MM.1S (cell line): Measurements from ENCODE around the gene C2CD2.

Source experiments
- DNase-seq: peaks from one replicate; pipeline ENCODE4 v3.0.0-alpha.2; 2015
- H2AFZ ChIP-seq: fragments of 300-600 bp; sonication (generic); 2 replicates; pipeline ENCODE4 v1.6.0; 2016; ENCODE audit warnings: antibody characterized with exemption, low read length
- H3F3A ChIP-seq: fragments of 300-600 bp; sonication (generic); 2 replicates; pipeline ENCODE4 v1.6.1; 2016; ENCODE audit warnings: mild to moderate bottlenecking, antibody characterized with exemption, low read length, moderate library complexity, mixed read lengths; ENCODE audit not compliant: insufficient read depth
- H3K27ac ChIP-seq: fragments of 300-600 bp; sonication (generic); 2 replicates; pipeline ENCODE4 v1.5.1; 2016; ENCODE audit warnings: mild to moderate bottlenecking, low read length
- H3K27me3 ChIP-seq: fragments of 300-600 bp; sonication (generic); replicated peaks from 2 replicates; pipeline ENCODE4 v1.6.0; 2016; ENCODE audit warnings: low read length; ENCODE audit not compliant: insufficient read depth
- H3K36me3 ChIP-seq: fragments of 300-600 bp; sonication (generic); replicated peaks from 2 replicates; pipeline ENCODE4 v1.6.1; 2016; ENCODE audit warnings: mild to moderate bottlenecking, low read length, mixed read lengths; ENCODE audit not compliant: insufficient read depth
- H3K4me1 ChIP-seq: fragments of 300-600 bp; sonication (generic); 2 replicates; pipeline ENCODE4 v1.6.1; 2016; ENCODE audit warnings: low read length, mixed read lengths
- H3K4me2 ChIP-seq: fragments of 300-600 bp; sonication (generic); 2 replicates; pipeline ENCODE4 v1.6.0; 2016; ENCODE audit warnings: low read depth, low read length
- H3K4me3 ChIP-seq: fragments of 300-600 bp; sonication (generic); 2 replicates; pipeline ENCODE4 v1.5.1; 2016; ENCODE audit warnings: low read length, mixed read lengths
- H3K79me2 ChIP-seq: fragments of 300-600 bp; sonication (generic); 2 replicates; pipeline ENCODE4 v1.6.1; 2016; ENCODE audit warnings: mixed run types, low read length, mixed read lengths
- H3K9ac ChIP-seq: fragments of 300-600 bp; sonication (generic); 2 replicates; pipeline ENCODE4 v1.6.1; 2016; ENCODE audit warnings: low read length, mixed read lengths
- H3K9me2 ChIP-seq: fragments of 300-600 bp; sonication (generic); replicated peaks from 2 replicates; pipeline ENCODE4 v1.6.1; 2016; ENCODE audit warnings: mild to moderate bottlenecking, low read length, mixed read lengths; ENCODE audit not compliant: insufficient read depth
- H3K9me3 ChIP-seq: fragments of 300-600 bp; sonication (generic); replicated peaks from 2 replicates; pipeline ENCODE4 v1.6.1; 2016; ENCODE audit warnings: mild to moderate bottlenecking, low read length, mixed read lengths; ENCODE audit not compliant: insufficient read depth
- H4K20me1 ChIP-seq: fragments of 300-600 bp; sonication (generic); 2 replicates; pipeline ENCODE4 v1.6.1; 2016; ENCODE audit warnings: mild to moderate bottlenecking, low read length, moderate library complexity, mixed read lengths; ENCODE audit not compliant: insufficient read depth
- EZH2 ChIP-seq: fragments of 300-600 bp; sonication (generic); optimal IDR thresholded peaks from 2 replicates; pipeline ENCODE3; 2017; ENCODE audit warnings: low read depth, mild to moderate bottlenecking, antibody characterized with exemption, low read length, mixed read lengths
- EZH2phosphoT487 ChIP-seq: fragments of 300-600 bp; sonication (generic); IDR thresholded peaks from 2 replicates; pipeline ENCODE4 v1.6.1; 2018; ENCODE audit warnings: antibody characterized with exemption, low read length
- TF ChIP-seq, protein P1 (sequence below): fragments of 300-600 bp; sonication (generic); IDR thresholded peaks from 2 replicates; pipeline ENCODE4 v1.5.1; 2016; ENCODE audit warnings: antibody characterized with exemption, low read length, mixed read lengths

Gene C2CD2

DNA sequence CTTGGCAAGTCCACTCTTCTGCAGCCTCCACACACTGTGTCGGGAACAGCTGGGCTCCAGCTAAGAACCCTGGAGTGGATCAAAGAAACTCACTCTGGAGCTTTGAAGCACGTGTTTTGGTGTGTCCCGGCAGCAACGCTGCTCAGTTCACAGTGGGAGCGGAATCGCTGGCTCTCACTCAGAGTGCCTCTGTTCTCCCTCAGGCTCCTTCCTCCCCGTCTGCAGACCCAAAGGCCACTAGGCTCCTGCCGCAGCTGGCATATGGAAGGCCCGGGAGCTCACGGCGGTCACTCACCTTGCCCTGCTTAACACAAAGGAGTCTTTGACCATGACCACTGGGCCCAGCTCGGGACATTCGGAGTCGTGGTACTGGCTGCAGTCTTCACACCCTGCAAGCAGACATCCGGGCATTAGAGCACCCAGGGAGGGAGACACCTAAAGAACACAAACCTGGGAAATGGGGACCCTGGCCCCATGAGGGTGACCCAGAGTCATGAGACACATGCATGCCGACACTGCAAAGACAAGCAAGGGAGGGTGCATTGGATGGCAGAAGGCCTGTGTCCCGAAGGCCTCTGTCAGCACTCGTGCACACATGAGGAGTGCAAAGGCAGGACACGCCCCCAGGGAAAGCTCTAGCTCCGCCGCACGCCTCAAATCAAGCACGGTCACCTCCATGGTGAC lies 94.4 kb downstream of the C2CD2 start:
- H2AFZ ChIP-seq, result no peak overlapping the region
- H3K79me2 ChIP-seq, result peaks cover 38% of the 10 kb centered on the region
- TF ChIP-seq, protein P1, sequence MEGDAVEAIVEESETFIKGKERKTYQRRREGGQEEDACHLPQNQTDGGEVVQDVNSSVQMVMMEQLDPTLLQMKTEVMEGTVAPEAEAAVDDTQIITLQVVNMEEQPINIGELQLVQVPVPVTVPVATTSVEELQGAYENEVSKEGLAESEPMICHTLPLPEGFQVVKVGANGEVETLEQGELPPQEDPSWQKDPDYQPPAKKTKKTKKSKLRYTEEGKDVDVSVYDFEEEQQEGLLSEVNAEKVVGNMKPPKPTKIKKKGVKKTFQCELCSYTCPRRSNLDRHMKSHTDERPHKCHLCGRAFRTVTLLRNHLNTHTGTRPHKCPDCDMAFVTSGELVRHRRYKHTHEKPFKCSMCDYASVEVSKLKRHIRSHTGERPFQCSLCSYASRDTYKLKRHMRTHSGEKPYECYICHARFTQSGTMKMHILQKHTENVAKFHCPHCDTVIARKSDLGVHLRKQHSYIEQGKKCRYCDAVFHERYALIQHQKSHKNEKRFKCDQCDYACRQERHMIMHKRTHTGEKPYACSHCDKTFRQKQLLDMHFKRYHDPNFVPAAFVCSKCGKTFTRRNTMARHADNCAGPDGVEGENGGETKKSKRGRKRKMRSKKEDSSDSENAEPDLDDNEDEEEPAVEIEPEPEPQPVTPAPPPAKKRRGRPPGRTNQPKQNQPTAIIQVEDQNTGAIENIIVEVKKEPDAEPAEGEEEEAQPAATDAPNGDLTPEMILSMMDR, result no peak
- no peak for TF ChIP-seq EZH2phosphoT487
- H3K27ac ChIP-seq, result no peak overlapping the region
- H3K36me3 ChIP-seq, result no peaks in the 10 kb centered on the region
- no peak overlapping the region for H3K4me3 ChIP-seq
- H3K9me2 ChIP-seq, result no peaks in the 10 kb centered on the region
- peaks cover 5% of the 10 kb centered on the region for H3F3A ChIP-seq
- H3K9ac ChIP-seq, result no peak overlapping the region
- no peaks in the 10 kb centered on the region for H3K27me3 ChIP-seq
- H3K4me2 ChIP-seq, result no peak overlapping the region
- H3K4me1 ChIP-seq, result peaks cover 15% of the 10 kb centered on the region
- H4K20me1 ChIP-seq, result no peaks in the 10 kb centered on the region
- H3K9me3 ChIP-seq, result no peaks in the 10 kb centered on the region
- DNase-seq, result no peak

DNA sequence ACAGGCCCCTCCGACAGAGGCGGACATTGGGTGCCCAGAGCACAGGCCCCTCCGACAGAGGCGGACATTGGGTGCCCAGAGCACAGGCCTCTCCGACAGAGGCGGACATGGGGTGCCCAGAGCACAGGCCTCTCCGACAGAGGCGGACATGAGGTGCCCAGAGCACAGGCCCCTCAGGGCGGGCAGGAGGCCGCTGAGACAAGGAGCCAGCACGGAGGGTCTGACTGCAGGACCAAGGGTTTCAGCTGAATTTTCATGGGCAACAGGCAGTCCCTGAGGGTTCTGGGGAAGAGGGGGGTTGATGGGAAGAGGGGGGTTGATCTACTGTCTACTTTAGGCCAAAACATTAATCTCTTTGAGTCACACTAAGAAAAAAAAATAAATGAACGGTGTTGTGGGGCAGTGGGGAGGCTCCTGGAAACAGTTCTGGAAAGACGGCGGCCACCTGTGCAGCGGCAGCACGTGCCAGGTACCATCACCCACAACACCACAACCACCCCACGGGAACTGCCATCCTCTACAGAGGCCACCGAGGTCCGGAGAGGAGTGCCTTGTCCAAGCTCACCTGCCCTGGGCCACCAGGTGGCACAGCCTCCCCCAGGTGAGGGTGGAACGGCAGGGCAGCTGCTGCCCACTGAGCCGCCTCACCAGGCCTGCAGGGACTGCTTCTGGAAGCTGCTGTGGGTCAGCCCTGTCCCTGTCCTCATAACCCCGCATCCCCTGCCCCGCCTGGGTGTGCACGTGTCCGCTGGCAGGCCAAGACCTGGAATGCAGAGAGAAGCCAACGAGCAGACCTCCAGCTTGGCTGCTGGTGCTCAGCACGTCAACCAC lies 95.1 kb downstream of the C2CD2 start:
- TF ChIP-seq, protein P1, result no peak
- no peak for TF ChIP-seq EZH2
- TF ChIP-seq EZH2phosphoT487, result no peak
- Histone ChIP-seq H3K4me2 (no peak overlapping the region), H3K9me2 (no peaks in the 10 kb centered on the region), H3K36me3 (no peaks in the 10 kb centered on the region), H3K79me2 (peaks cover 35% of the 10 kb centered on the region), H3K9ac (no peak overlapping the region), H3K9me3 (no peaks in the 10 kb centered on the region), H3K4me1 (peaks cover 9% of the 10 kb centered on the region), H2AFZ (no peak overlapping the region), H4K20me1 (no peaks in the 10 kb centered on the region), H3K27ac (no peak overlapping the region), H3K4me3 (no peak overlapping the region), H3F3A (no peaks in the 10 kb centered on the region), H3K27me3 (no peaks in the 10 kb centered on the region)
- DNase-seq, result no peak

DNA sequence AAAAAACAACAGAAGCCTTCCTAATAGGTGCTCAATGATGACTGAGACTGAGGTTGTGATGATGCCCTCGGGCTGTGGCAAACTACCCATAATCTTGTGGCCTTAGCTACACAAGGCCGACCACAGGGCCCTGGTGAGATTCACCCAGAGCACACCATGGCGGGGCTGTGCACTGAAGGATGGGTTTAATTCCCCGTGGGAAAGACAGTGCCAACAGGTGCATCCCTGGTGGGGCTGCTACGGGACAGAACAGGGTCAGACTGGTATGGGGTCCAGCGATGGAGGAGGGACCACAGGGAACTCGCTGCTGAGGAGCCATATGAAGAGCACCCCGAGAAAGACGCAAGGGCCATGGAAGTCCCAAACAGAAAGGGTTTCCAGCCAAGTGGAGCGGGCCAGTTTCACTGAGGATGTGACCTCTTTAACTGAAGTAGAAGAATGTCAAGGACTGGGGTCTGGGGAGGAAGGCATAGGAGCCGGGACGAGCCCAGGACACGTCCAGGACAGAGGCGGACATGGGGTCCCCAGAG lies 96.0 kb downstream of the C2CD2 start:
- H3K9ac ChIP-seq, result no peak overlapping the region
- H3K27ac ChIP-seq, result no peak overlapping the region
- H3K4me1 ChIP-seq, result 0 out of 2 replicates have a peak, but pooled peaks cover 3% of the 10 kb centered on the region
- no peaks in the 10 kb centered on the region for H3F3A ChIP-seq
- H3K4me2 ChIP-seq, result no peak overlapping the region
- H3K36me3 ChIP-seq, result no peaks in the 10 kb centered on the region
- H3K79me2 ChIP-seq, result peaks cover 26% of the 10 kb centered on the region
- no peaks in the 10 kb centered on the region for H4K20me1 ChIP-seq
- TF ChIP-seq EZH2phosphoT487, result no peak
- TF ChIP-seq, protein P1, result no peak
- TF ChIP-seq EZH2, result no peak
- H3K9me2 ChIP-seq, result no peaks in the 10 kb centered on the region
- no peaks in the 10 kb centered on the region for H3K27me3 ChIP-seq
- DNase-seq, result no peak
- no peak overlapping the region for H2AFZ ChIP-seq
- H3K9me3 ChIP-seq, result no peaks in the 10 kb centered on the region
- no peak overlapping the region for H3K4me3 ChIP-seq
